Measurements from ENCODE around the gene GOSR2. TPM values are rescaled to one million over a fixed set of nuclear protein-coding genes. Genes with fewer than 3 reads are reported as not detected.

The GOSR2 gene
- total and polyA plus RNA-seq, 2 donors (not counting 3 experiments of a cell fraction or from before 2014, with no cell fraction given), result 48.6 to 54.7 TPM

DNA sequence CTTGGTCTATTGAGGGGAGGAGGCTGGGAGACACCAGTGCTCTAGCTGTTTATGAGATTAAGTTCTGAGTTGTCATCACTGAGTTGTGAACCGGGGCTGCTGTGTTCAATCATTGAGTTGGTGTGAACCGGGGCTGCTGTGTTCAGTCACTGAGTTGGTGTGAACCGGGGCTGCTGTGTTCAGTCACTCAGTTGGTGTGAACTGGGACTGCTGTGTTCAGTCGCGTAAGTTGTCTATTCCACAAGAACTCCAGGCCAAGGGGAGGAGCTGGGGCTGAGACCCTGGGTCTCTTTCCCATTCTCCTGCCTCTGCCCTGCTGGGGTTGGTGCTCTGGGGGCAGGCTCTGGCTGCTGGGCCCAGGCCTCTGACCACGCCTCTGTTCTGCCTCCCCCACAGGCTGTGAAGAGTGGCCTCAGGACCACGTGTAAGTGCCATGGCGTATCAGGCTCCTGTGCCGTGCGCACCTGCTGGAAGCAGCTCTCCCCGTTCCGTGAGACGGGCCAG, 47.1 kb upstream of the GOSR2 start:
- no peak overlapping the region for H3K4me2 ChIP-seq (ENCODE audit: insufficient read depth, low read length)
- no peak overlapping the region for H2AFZ ChIP-seq (ENCODE audit: low read depth, low read length)
- POLR2A ChIA-PET, result no interaction called here
- no peaks in the 10 kb centered on the region for H3K4me1 ChIP-seq (ENCODE audit: control insufficient read depth, extremely low read depth, insufficient read depth, low read length)
- no peaks in the 10 kb centered on the region for H3K9me1 ChIP-seq (replicated peaks; ENCODE audit: control insufficient read depth, extremely low read depth, insufficient read depth, low read length)
- H3K4me3 ChIP-seq (replicated peaks in 1 of 3; ENCODE audit: insufficient read depth in 1 of 3, low read depth in 1 of 3, low read length in 3 of 3), result no peak overlapping the region
- no peaks in the 10 kb centered on the region for H3K36me3 ChIP-seq (ENCODE audit: control insufficient read depth in 2 of 2, extremely low read depth in 1 of 2, insufficient read depth in 2 of 2, low read length in 2 of 2)
- no peaks in the 10 kb centered on the region for H3K9me3 ChIP-seq (replicated peaks; ENCODE audit: control insufficient read depth, insufficient read depth, low read length)
- H3K27ac ChIP-seq (ENCODE audit: insufficient read depth, low read depth, low read length), result no peak overlapping the region
- intact Hi-C loops (cut with micrococcal nuclease) (no loop called here), dilution Hi-C loops (cut with MboI; ENCODE audit: extremely low pct_ligation_motif_present, low sequenced_read_pairs) (no loop called here)
- DNase-seq (ENCODE audit: low read depth, low spot score) (no peak), FAIRE-seq (no peak)
- no peaks in the 10 kb centered on the region for H4K20me1 ChIP-seq (replicated peaks; ENCODE audit: control insufficient read depth, extremely low read depth, insufficient read depth, low read length)
- H3K27me3 ChIP-seq (ENCODE audit: control insufficient read depth in 2 of 2, insufficient read depth in 2 of 2, low read length in 2 of 2), result no peaks in the 10 kb centered on the region
- CTCF ChIA-PET, result interaction anchor here (1.1 kb wide), 1 partner anchor 34 kb away, joined by 3 read pairs; no protein-coding TSS in a partner anchor
- no peak overlapping the region for H3K9ac ChIP-seq (replicated peaks; ENCODE audit: extremely low read depth, insufficient read depth, low read length)
- H3K79me2 ChIP-seq (ENCODE audit: control insufficient read depth, insufficient read depth, low read length), result no peaks in the 10 kb centered on the region
- TF ChIP-seq, protein P1, sequence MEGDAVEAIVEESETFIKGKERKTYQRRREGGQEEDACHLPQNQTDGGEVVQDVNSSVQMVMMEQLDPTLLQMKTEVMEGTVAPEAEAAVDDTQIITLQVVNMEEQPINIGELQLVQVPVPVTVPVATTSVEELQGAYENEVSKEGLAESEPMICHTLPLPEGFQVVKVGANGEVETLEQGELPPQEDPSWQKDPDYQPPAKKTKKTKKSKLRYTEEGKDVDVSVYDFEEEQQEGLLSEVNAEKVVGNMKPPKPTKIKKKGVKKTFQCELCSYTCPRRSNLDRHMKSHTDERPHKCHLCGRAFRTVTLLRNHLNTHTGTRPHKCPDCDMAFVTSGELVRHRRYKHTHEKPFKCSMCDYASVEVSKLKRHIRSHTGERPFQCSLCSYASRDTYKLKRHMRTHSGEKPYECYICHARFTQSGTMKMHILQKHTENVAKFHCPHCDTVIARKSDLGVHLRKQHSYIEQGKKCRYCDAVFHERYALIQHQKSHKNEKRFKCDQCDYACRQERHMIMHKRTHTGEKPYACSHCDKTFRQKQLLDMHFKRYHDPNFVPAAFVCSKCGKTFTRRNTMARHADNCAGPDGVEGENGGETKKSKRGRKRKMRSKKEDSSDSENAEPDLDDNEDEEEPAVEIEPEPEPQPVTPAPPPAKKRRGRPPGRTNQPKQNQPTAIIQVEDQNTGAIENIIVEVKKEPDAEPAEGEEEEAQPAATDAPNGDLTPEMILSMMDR (IDR thresholded peaks at IDR 0.05; ENCODE audit: extremely low read depth in 1 of 2, insufficient read depth in 1 of 2, low read depth in 1 of 2, low read length in 2 of 2), result no peak
- no peak for TF ChIP-seq MYC (IDR thresholded peaks at IDR 0.05; ENCODE audit: low read depth, low read length)
- TF ChIP-seq FOS (IDR thresholded peaks at IDR 0.05; ENCODE audit: borderline replicate concordance, insufficient read depth, low read length), result no peak
- no peak for TF ChIP-seq POLR2AphosphoS5 (IDR thresholded peaks at IDR 0.05; ENCODE audit: insufficient read depth, low read depth, low read length)
- no peak for TF ChIP-seq EZH2 (IDR thresholded peaks at IDR 0.05; ENCODE audit: borderline replicate concordance, low read depth, low read length, severe bottlenecking)
- no peak for TF ChIP-seq JUN (IDR thresholded peaks at IDR 0.05; ENCODE audit: borderline replicate concordance, insufficient read depth, insufficient read length, low read depth)
- TF ChIP-seq POLR2A (IDR thresholded peaks at IDR 0.05; ENCODE audit: low read depth, low read length), result no peak
- TF ChIP-seq GATA2 (IDR thresholded peaks at IDR 0.05; ENCODE audit: insufficient read depth, insufficient read length, low read depth, low read length), result no peak
- TF ChIP-seq, protein P2, sequence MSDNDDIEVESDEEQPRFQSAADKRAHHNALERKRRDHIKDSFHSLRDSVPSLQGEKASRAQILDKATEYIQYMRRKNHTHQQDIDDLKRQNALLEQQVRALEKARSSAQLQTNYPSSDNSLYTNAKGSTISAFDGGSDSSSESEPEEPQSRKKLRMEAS (IDR thresholded peaks at IDR 0.05; ENCODE audit: insufficient read depth, insufficient read length), result no peak
- no TSS peak for BruUV-seq (replicated peaks)
